ENCODE results near the gene UBE2D1. TPM values are rescaled to one million over a fixed set of nuclear protein-coding genes. Genes with fewer than 3 reads are reported as not detected.

The UBE2D1 gene
- total RNA-seq, 1 experiment from 2014 or later = 13.6 TPM

DNA sequence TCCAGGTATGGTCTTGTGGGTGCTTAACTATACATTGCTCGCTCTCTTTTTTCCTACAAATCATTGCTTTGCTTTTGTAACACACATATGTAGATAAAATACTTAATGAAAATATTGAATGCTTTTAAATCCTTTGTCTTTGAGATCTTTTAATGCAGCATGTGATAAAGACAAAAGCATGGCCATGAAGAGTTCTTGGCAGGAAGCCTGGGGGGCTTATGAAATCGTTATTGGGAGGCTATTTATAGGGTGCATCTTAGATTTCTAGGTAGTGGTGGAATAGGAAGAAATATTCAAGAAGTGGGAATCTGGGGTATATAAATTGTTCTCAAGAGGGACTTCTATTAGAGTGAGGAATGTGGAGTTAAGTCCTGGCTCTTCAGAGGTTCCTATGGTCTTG is 21.9 kb downstream of the UBE2D1 start:
- no TSS peak for BruUV-seq (replicated peaks)
- ATAC-seq = no peak
- Histone ChIP-seq H4K20me1 (ENCODE audit: low read length) (peaks cover 15% of the 10 kb centered on the region), H3K36me3 (ENCODE audit: low read depth, low read length) (no peaks in the 10 kb centered on the region), H3K9me2 (replicated peaks; ENCODE audit: low read length) (no peaks in the 10 kb centered on the region), H3K9ac (ENCODE audit: low read length) (no peak overlapping the region), H3K27me3 (ENCODE audit: low read length) (no peaks in the 10 kb centered on the region), H3K4me2 (ENCODE audit: low read length) (no peak overlapping the region), H3F3A (ENCODE audit: low read length, unreplicated experiment) (no peaks in the 10 kb centered on the region), H3K9me3 (ENCODE audit: low read length) (no peaks in the 10 kb centered on the region), H3K27ac (ENCODE audit: low read length) (no peak overlapping the region), H2AFZ (ENCODE audit: low read length) (no peak overlapping the region), H3K4me1 (ENCODE audit: insufficient read depth, low read length) (peaks cover 28% of the 10 kb centered on the region), H3K4me3 (ENCODE audit: low read length) (no peak overlapping the region), H3K79me2 (ENCODE audit: low read length) (peaks cover 26% of the 10 kb centered on the region)
- intact Hi-C loops (cut with micrococcal nuclease) = no loop called here
- CTCF ChIA-PET = no interaction called here
- TF ChIP-seq EZH2 (IDR thresholded peaks at IDR 0.05; ENCODE audit: low read length, unreplicated experiment) = no peak
- TF ChIP-seq EZH2phosphoT487 (IDR thresholded peaks at IDR 0.05; ENCODE audit: borderline replicate concordance, low read length) = no peak
- TF ChIP-seq, protein P1, sequence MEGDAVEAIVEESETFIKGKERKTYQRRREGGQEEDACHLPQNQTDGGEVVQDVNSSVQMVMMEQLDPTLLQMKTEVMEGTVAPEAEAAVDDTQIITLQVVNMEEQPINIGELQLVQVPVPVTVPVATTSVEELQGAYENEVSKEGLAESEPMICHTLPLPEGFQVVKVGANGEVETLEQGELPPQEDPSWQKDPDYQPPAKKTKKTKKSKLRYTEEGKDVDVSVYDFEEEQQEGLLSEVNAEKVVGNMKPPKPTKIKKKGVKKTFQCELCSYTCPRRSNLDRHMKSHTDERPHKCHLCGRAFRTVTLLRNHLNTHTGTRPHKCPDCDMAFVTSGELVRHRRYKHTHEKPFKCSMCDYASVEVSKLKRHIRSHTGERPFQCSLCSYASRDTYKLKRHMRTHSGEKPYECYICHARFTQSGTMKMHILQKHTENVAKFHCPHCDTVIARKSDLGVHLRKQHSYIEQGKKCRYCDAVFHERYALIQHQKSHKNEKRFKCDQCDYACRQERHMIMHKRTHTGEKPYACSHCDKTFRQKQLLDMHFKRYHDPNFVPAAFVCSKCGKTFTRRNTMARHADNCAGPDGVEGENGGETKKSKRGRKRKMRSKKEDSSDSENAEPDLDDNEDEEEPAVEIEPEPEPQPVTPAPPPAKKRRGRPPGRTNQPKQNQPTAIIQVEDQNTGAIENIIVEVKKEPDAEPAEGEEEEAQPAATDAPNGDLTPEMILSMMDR (conservative IDR thresholded peaks at IDR 0.05; ENCODE audit: low read depth, low read length) = no peak
- POLR2A ChIA-PET (ENCODE audit: unreplicated experiment) = no interaction called here
- no peak for DNase-seq

DNA sequence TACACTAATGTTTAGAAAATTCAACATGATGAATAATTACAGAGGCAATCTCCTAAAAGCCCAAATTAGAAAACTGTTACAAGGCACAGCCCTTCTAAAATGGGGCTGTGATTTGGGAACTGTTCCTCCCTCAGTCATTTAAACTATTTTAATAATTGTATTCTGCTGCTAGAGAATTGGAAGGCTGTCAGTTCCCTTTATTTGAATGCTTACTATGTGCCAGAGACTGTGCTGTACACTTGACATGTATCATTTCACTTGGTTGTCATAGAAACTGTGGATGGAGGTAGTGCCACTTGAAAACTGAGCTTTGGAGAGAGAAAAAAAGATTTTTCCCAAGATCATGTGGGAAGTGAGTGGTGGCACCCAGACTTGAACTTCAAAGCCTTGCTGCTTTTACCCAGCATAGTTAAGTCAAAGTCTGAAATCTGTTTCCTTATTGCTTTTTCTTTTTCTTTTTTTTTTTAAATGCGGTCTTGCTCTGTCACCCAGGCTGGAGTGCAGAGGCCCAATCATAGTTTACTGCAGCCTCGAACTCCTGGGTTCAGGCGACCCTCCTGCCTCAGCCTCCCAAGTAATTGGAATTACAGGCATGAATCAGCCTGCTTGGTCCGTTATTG is 23.6 kb downstream of the UBE2D1 start:
- Histone ChIP-seq H3K4me1 (ENCODE audit: insufficient read depth, low read length) (peaks cover 30% of the 10 kb centered on the region), H2AFZ (ENCODE audit: low read length) (no peak overlapping the region), H4K20me1 (ENCODE audit: low read length) (peaks cover 14% of the 10 kb centered on the region), H3K36me3 (ENCODE audit: low read depth, low read length) (no peaks in the 10 kb centered on the region; the same call in 1 of the 2 replicates), H3K79me2 (ENCODE audit: low read length) (peaks cover 15% of the 10 kb centered on the region; the same call in 1 of the 2 replicates), H3K9me2 (replicated peaks; ENCODE audit: low read length) (no peaks in the 10 kb centered on the region), H3K9me3 (ENCODE audit: low read length) (no peaks in the 10 kb centered on the region), H3K27ac (ENCODE audit: low read length) (no peak overlapping the region), H3K27me3 (ENCODE audit: low read length) (no peaks in the 10 kb centered on the region), H3K4me3 (ENCODE audit: low read length) (no peak overlapping the region), H3K4me2 (ENCODE audit: low read length) (no peak overlapping the region), H3F3A (ENCODE audit: low read length, unreplicated experiment) (no peaks in the 10 kb centered on the region), H3K9ac (ENCODE audit: low read length) (no peak overlapping the region)
- no peak for ATAC-seq
- CTCF ChIA-PET = no interaction called here
- TF ChIP-seq EZH2phosphoT487 (IDR thresholded peaks at IDR 0.05; ENCODE audit: borderline replicate concordance, low read length) = no peak
- TF ChIP-seq, protein P1 (conservative IDR thresholded peaks at IDR 0.05; ENCODE audit: low read depth, low read length) = no peak
- TF ChIP-seq EZH2 (IDR thresholded peaks at IDR 0.05; ENCODE audit: low read length, unreplicated experiment) = no peak
- POLR2A ChIA-PET (ENCODE audit: unreplicated experiment) = no interaction called here
- intact Hi-C loops (cut with micrococcal nuclease) = no loop called here
- DNase-seq = no peak
- BruUV-seq (replicated peaks) = no TSS peak

DNA sequence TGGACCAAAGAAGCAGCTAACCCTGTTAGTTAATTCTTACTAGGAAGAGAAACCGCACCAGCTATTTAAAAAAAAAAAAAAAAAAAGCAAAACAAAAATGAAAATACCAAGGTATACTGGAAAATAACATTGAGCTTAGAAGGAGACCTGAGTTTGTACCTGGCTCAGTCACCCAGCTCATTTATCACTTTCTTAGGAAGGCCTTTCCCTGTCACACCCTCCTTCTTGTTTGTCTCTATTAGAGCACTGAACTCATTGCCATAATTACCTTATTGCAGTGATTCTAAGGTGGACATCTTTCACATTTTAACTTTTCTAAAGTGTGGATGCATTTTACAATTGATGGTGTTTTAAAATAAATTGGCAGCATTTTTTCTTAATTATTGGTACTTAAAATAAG is 24.1 kb downstream of the UBE2D1 start:
- Histone ChIP-seq H3K27me3 (ENCODE audit: low read length) (no peaks in the 10 kb centered on the region), H3F3A (ENCODE audit: low read length, unreplicated experiment) (no peaks in the 10 kb centered on the region), H3K36me3 (ENCODE audit: low read depth, low read length) (peaks cover 5% of the 10 kb centered on the region; the same call in 1 of the 2 replicates), H4K20me1 (ENCODE audit: low read length) (peaks cover 14% of the 10 kb centered on the region), H3K4me1 (ENCODE audit: insufficient read depth, low read length) (peaks cover 30% of the 10 kb centered on the region), H3K9me2 (replicated peaks; ENCODE audit: low read length) (no peaks in the 10 kb centered on the region), H3K4me2 (ENCODE audit: low read length) (no peak overlapping the region), H3K9ac (ENCODE audit: low read length) (no peak overlapping the region), H3K27ac (ENCODE audit: low read length) (no peak overlapping the region), H3K9me3 (ENCODE audit: low read length) (no peaks in the 10 kb centered on the region), H3K79me2 (ENCODE audit: low read length) (peaks cover 15% of the 10 kb centered on the region; the same call in 1 of the 2 replicates), H3K4me3 (ENCODE audit: low read length) (no peak overlapping the region), H2AFZ (ENCODE audit: low read length) (no peak overlapping the region)
- no peak for TF ChIP-seq EZH2 (IDR thresholded peaks at IDR 0.05; ENCODE audit: low read length, unreplicated experiment)
- TF ChIP-seq EZH2phosphoT487 (IDR thresholded peaks at IDR 0.05; ENCODE audit: borderline replicate concordance, low read length) = no peak
- TF ChIP-seq, protein P1 (conservative IDR thresholded peaks at IDR 0.05; ENCODE audit: low read depth, low read length) = no peak
- no peak for DNase-seq
- CTCF ChIA-PET = no interaction called here
- no peak for ATAC-seq
- intact Hi-C loops (cut with micrococcal nuclease) = no loop called here
- no TSS peak for BruUV-seq (replicated peaks)
- POLR2A ChIA-PET (ENCODE audit: unreplicated experiment) = no interaction called here
